ENCODE results near the gene ULK4.

GRCh38 chr3:41836360-41837134, 125.4 kb downstream of the ULK4 start:
- TF ChIP-seq CTCF (IDR thresholded peaks at IDR 0.05) (no peak), TCF7L2 (IDR thresholded peaks at IDR 0.05; ENCODE audit: low read depth, low read length) (no peak)
